NT2/D1 (cell line): Measurements from ENCODE around the gene LST1.

Experiments
- SUZ12 ChIP-seq: IDR thresholded peaks from 2 replicates; pipeline ENCODE4 v1.6.1; 2011; ENCODE audit not compliant: insufficient read length, insufficient read depth; ENCODE audit errors: extremely low read depth
- YY1 ChIP-seq: IDR thresholded peaks from 2 replicates; pipeline ENCODE4 v1.6.1; 2011; ENCODE audit not compliant: insufficient read length, insufficient read depth
- ZNF274 ChIP-seq: IDR thresholded peaks from 2 replicates; pipeline ENCODE4 v1.6.1; 2011; ENCODE audit warnings: mild to moderate bottlenecking, low read depth, low read length

- TF ChIP-seq ZNF274 (no peak), YY1 (no peak), SUZ12 (no peak)
Measured at GRCh38 chr6:31617010-31617409, 30.9 kb downstream of the LST1 start.
